Tongue (tissue), 2 donors: ENCODE measurements around the gene PCARE. TPM values are rescaled to one million over a fixed set of nuclear protein-coding genes. Genes with fewer than 3 reads are reported as not detected.
"Not testable (repeated sequence)": the region's sequence is repeated elsewhere in the genome, so short reads cannot be mapped to it uniquely, and the experiment has no call there.

Experiments used
- DNase-seq: peaks from one replicate; pipeline ENCODE4 v3.0.0-alpha.2; 2015
- total RNA-seq: library from RNA; depleted of rRNA; stranded (reverse); fragments of >200 nt; gene quantifications from one replicate; pipeline ENCODE4 v1.2.3, GENCODE V29; 2014

Gene PCARE
- total RNA-seq, result 3.3 TPM

DNA sequence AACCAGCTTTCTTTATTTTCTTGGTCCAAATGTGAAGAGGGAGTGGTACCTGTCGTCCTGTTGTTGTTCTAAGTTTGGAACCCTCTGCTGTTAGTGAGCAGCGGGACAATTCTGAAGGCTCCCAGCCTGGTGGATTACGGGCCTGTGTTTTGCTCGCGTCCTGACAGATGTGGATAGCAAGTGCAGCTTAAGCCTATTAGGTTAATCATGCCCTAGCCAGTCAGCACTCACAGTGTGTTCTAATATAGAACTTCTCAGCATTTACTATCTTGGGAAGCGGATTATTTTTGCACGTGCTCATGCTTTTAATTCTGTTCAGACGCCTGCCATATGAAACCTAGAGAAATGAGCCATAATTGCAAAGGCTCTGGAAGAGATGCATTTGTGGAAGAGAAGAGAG is at the start of gene PCARE:
Gene PCARE, minus strand, starts transcription at position 113 of the 400 bp plus-strand sequence. CDS start 262 bp downstream, outside the sequence.
- peak; percentile 71 for DNase-seq

- DNase-seq, result no peak
Observed at GRCh38 chr2:29123617-29124349, 49.5 kb upstream of the PCARE start.

DNA sequence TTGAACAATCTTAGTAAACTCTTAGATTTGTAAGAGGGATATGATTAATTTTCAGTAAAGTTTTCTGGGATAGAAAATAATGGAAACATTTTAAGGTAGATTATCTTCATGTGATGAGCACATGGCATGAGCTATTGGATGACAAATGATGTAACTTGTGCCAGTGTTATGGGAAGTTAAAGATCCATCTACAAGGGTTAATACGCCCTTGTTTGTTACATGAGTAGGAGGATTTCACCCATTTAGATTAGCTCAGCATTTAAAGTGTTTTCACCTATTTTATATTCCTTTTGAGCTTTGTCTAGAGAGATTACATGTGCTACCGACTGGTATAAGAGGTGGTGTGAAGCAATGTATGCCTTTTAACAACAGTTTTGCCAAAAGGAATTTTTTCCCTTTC is 46.5 kb upstream of the PCARE start:
- no peak for DNase-seq

- DNase-seq, result no peak
Observed at GRCh38 chr2:29119211-29119610, 44.9 kb upstream of the PCARE start.

DNA sequence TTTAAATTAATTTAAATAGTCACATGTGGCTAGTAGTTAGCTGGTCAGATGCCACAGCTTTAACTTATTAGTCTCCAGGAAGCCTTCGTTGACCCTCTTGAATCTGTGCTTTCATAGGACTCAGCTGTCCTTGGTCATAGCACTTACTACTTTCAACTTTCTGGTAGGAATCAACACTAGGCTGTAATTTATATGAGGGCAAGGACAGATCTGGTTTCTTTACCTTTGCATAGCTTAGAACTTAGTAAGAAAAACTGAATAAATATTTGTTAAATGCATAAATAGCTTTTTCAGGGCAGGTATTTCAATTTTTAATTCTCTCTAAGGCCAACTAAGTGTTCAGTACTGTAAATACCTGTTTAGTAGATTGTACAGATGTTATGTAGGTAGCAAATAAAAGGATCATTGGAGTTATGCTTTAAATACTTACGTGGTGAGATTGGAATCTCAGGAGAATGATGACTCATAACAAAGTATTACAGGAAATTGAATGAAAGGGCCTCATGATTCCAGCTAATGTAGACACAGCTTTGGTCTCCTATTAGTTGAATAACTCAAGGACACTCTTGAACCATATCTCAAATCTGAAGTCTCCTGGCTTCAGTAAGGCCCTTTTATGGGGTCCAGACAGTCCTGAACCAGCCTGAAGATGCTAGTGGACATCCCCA is 43.4 kb upstream of the PCARE start:
- no peak for DNase-seq

- peak; percentile 57 for DNase-seq
Observed at GRCh38 chr2:29115797-29116781, 41.8 kb upstream of the PCARE start.

DNA sequence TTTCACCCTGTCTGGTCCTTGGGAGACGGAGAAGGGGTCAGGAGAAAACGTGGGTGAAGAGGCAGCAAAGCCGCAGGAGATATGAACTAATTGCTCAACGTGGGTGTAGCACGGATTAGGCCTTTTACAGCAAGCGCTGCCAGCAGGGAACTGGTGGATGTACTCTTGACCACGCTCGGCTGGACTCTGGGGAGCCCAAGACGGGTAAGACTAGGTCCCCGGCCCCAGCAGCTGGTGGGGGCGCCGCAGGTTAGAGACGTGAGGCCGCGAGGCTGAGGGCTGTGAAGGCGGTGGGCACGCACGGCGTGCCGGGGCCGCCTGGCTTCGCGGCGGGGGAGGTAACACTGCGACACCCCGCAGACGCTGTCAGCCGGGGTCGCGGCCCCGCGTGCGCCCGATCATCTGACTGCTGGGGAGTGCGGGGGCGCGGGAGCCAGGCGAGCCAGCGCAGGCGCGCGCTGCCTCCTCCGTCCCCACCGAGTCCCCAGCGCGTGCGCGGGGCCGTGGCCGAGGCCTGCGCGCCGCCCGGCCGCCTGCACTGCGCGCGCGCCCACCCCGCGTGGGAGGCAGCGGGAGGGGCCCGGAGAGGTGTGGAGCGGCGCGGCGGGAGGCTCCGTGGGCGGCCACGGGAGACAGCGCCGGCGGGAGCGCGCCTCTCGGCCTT is 40.8 kb upstream of the PCARE start, which contains the start of gene CLIP4:
Gene CLIP4, plus strand, starts transcription at position 470 of the 664 bp plus-strand sequence. CDS start 5,974 bp downstream, outside the sequence.
- peak; percentile 71 for DNase-seq

DNA sequence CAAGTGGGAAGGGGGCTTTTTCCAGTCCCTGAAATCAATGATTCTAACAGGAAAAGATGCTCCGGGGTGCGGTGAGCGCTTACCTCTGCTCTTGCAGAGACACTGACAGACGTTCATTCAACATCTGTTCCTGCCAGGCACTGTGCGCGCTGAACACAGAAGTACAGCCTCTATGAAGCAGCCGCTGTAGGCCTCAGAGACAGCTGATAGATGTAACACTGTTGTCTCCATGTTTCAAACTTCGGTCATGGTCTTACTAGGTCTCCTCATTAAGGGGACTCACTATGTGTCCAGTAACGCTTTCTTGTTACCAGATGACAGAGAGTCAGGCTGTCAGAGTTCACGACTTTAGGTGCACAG is 40.2 kb upstream of the PCARE start:
- DNase-seq, result peak; percentile 54

GRCh38 chr2:29113891-29114321 is 39.6 kb upstream of the PCARE start:
- peak; percentile 44 for DNase-seq

DNA sequence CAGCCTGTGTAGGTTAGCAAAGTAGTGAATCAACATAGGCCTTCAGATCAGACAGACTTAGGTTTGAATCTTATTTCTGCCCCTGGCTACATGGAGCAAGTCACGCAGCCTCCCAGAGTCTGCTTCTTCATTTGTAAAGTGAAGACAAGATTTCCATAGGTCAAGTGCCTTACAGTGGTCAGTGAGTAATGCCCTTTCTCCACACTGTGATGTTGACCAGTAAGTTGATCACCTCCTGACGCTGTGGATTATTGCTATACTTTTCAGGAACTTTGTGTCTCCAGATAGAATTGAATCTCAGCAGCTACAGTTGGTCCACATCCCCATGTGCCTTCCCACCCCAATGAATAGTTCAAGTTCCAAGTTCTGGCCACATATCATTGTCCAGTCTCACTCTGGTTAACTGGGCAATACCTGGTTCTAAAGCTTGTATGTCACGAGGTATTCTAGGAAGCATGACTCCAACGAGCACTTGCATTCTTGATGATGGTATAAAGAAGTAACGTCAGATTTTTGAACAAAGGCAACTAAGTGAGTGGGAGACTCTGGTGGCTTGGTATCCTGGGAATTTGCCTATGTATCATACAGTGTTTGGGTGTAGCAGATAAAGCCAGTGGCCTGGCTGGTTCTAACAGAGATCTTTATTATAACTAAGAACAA is 38.8 kb upstream of the PCARE start:
- DNase-seq, result no peak

DNA sequence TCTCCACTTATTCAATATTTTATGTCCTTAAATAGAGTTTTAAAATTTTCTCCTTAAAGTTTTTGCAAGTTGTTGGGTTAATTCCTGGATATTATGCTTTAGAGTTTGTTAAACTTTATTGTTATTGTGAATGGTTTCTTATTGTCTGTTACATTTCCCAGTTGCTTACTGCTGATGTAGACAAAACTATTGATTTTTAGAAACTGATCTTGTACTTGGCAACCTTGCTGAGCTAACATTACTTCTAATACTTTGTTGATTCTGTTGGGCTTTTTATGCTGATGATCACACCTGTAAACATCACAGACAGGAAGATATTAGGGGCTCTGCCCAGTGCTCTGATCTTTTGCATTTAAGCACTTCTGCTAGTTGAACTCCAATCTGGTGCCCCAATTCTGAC is 38.1 kb upstream of the PCARE start:
- no peak for DNase-seq

GRCh38 chr2:29110916-29111535 is 36.7 kb upstream of the PCARE start:
- DNase-seq, result no peak

GRCh38 chr2:29109246-29109645 is 34.9 kb upstream of the PCARE start:
- DNase-seq, result no peak

GRCh38 chr2:29108225-29108624 is 33.9 kb upstream of the PCARE start:
- no peak for DNase-seq

GRCh38 chr2:29107547-29107946 is 33.2 kb upstream of the PCARE start:
- not testable (repeated sequence) for DNase-seq

GRCh38 chr2:29106980-29107388 is 32.7 kb upstream of the PCARE start:
- DNase-seq, result no peak

DNA sequence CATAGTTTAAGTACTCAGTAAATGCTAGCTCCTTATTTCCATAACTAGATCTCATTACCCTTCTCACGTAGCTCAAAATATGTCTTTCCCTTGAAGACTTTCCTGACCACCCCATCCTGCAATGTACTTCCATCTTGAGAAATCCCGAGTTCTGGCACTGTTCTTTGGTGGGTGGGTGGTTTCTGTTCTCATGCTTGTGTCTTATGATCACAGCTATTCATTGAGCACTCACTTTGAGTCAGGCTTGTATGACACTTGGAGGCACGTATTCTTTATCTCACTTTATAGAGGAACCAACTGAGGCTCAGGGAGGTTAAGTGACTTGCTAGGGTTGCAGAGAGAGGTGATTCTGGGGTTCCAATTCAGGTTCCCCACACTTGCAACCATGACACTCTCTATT is 31.9 kb upstream of the PCARE start:
- no peak for DNase-seq

GRCh38 chr2:29105375-29105774 is 31.1 kb upstream of the PCARE start:
- DNase-seq, result no peak

DNA sequence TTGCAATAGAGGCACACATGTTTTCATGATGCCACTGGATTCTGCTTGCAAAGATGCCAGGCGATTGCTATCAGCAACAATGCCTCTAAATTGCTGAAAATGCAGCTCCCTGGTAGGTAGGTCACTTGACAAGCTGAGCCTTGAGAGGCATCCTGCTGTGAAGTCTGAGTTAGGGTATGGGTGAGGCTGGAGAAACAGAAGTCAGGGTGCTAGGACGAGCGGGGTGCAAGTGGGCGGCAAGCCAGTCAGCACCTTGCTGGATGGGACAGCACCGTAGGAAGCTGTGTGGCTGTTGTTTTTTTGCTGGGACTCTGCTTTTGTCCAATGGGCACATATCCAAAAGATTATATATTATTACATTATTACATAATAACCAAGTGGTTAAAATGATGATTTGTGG is 30.4 kb upstream of the PCARE start:
- DNase-seq, result no peak

DNA sequence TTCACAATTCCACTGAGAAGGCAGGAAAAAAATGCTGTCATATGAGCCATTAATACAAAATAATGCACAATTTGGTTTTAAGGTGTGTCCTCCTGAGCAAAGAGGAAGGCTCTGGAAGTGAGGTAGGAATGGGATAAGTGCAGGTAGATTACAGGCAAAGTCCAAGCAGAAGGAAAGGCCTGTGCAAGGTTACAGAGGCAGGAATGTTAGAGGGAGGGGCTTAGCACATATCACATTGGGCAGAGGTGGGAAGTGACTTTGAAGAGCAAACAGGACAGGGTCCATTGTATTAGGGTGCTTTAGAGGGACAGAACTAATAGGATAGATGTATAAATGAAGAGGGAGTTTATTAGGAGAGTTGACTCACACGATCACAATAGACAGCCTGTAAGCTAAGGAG is 26.2 kb upstream of the PCARE start:
- DNase-seq, result no peak

DNA sequence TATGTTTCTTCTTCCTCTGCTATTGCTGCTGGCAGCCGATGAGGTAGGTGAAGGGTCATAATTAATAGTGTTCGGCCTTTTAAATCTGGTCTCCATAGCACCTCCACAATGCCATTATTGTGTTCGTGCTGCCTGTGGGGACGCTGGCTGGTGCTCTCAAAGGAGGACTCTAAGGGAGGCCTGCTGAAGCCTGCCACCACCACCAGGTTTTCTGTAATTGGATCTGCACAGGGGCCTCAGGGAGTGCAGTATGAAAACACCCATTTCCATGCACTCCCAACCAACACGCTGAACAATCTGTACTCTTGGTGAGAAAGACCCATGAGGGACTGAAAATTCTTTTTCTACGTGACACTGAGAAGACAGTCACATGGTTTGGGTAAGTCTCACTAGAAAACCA is 23.2 kb upstream of the PCARE start:
- no peak for DNase-seq
